RWPE2 (cell line): Measurements from ENCODE around the gene RFFL.
"Not testable (repeated sequence)": the region's sequence is repeated elsewhere in the genome, so short reads cannot be mapped to it uniquely, and the experiment has no call there.

Experiments
- ATAC-seq: fragments of 200-7000 bp; cut with Tn5 transposase; 3 replicates; pipeline ENCODE4 v1.9.1; 2021; ENCODE audit warnings: low read depth
- DNase-seq: peaks from one replicate; pipeline ENCODE4 v3.0.0-alpha.2; 2020; ENCODE audit warnings: low spot score
- H3K27ac ChIP-seq: fragments of 450-650 bp; 2 replicates; pipeline ENCODE4 v1.5.1; 2017; ENCODE audit warnings: mild to moderate bottlenecking; ENCODE audit not compliant: poor library complexity, severe bottlenecking
- H3K27me3 ChIP-seq: fragments of 250-450 bp; sonication (Bioruptor Pico); 2 replicates; pipeline ENCODE4 v1.5.1; 2021; ENCODE audit warnings: mild to moderate bottlenecking, moderate library complexity; ENCODE audit not compliant: insufficient read depth, poor library complexity, severe bottlenecking
- H3K36me3 ChIP-seq: fragments of 250-450 bp; sonication (Bioruptor Pico); 2 replicates; pipeline ENCODE4 v1.5.1; 2020; ENCODE audit warnings: low read depth, mild to moderate bottlenecking, moderate library complexity
- H3K4me1 ChIP-seq: fragments of 250-450 bp; sonication (Bioruptor Pico); 2 replicates; pipeline ENCODE4 v1.5.1; 2021; ENCODE audit warnings: mild to moderate bottlenecking, moderate library complexity; ENCODE audit not compliant: insufficient read depth, poor library complexity, severe bottlenecking
- H3K4me3 ChIP-seq: fragments of 250-450 bp; sonication (Bioruptor Pico); 2 replicates; pipeline ENCODE4 v1.5.1; 2021; ENCODE audit warnings: mild to moderate bottlenecking, moderate library complexity; ENCODE audit not compliant: severe bottlenecking
- H3K9me3 ChIP-seq: fragments of 250-450 bp; sonication (Bioruptor Pico); 2 replicates; pipeline ENCODE4 v1.5.1; 2021; ENCODE audit warnings: mild to moderate bottlenecking, moderate library complexity; ENCODE audit not compliant: severe bottlenecking
- CTCF ChIP-seq: fragments of 450-650 bp; IDR thresholded peaks from one replicate; pipeline ENCODE4 v1.5.1; 2017; ENCODE audit warnings: mild to moderate bottlenecking, moderate library complexity; ENCODE audit not compliant: poor library complexity, severe bottlenecking

Gene RFFL

GRCh38 chr17:35051183-35051578 is 12.3 kb downstream of the RFFL start:
- H3K27me3 ChIP-seq, result no peaks in the 10 kb centered on the region

GRCh38 chr17:35050170-35050569 is 13.3 kb downstream of the RFFL start:
- no peaks in the 10 kb centered on the region for H3K9me3 ChIP-seq
- ATAC-seq (no peak), DNase-seq (no peak)
- H3K36me3 ChIP-seq, result no peaks in the 10 kb centered on the region
- no peaks in the 10 kb centered on the region for H3K27me3 ChIP-seq
- H3K4me3 ChIP-seq, result no peak overlapping the region
- H3K4me1 ChIP-seq, result peaks cover 3% of the 10 kb centered on the region
- no peak for TF ChIP-seq CTCF
- no peak overlapping the region for H3K27ac ChIP-seq

More at GRCh38 chr17:35051183-35051578, 12.3 kb downstream of the RFFL start:
- DNase-seq, result no peak
- H3K4me1 ChIP-seq, result peaks cover 3% of the 10 kb centered on the region
- H3K9me3 ChIP-seq, result no peaks in the 10 kb centered on the region
- no peak overlapping the region for H3K4me3 ChIP-seq
- no peaks in the 10 kb centered on the region for H3K36me3 ChIP-seq
- no peak overlapping the region for H3K27ac ChIP-seq
- ATAC-seq, result no peak
- no peak for TF ChIP-seq CTCF

GRCh38 chr17:35048685-35049379 is 14.7 kb downstream of the RFFL start:
- Histone ChIP-seq H3K4me1 (peaks cover 3% of the 10 kb centered on the region), H3K27me3 (no peaks in the 10 kb centered on the region), H3K27ac (no peak overlapping the region), H3K36me3 (no peaks in the 10 kb centered on the region), H3K9me3 (no peaks in the 10 kb centered on the region), H3K4me3 (no peak overlapping the region)
- no peak for DNase-seq
- no peak for TF ChIP-seq CTCF
- ATAC-seq, result no peak

GRCh38 chr17:35046740-35047283 is 16.7 kb downstream of the RFFL start:
- Histone ChIP-seq H3K27ac (no peak overlapping the region), H3K4me1 (peaks cover 3% of the 10 kb centered on the region), H3K9me3 (no peaks in the 10 kb centered on the region), H3K36me3 (no peaks in the 10 kb centered on the region), H3K27me3 (no peaks in the 10 kb centered on the region), H3K4me3 (no peak overlapping the region)
- no peak for TF ChIP-seq CTCF
- DNase-seq (no peak), ATAC-seq (peak; percentile 49; the same call in 2 of the 3 replicates)

- ATAC-seq, result no peak
- Histone ChIP-seq H3K27me3 (no peaks in the 10 kb centered on the region), H3K4me3 (no peak overlapping the region), H3K36me3 (no peaks in the 10 kb centered on the region), H3K4me1 (peaks cover 3% of the 10 kb centered on the region), H3K27ac (no peak overlapping the region), H3K9me3 (no peaks in the 10 kb centered on the region)
- no peak for DNase-seq
- TF ChIP-seq CTCF, result no peak
These were observed 17.3 kb downstream of the RFFL start for GRCh38 chr17:35046245-35046644.

GRCh38 chr17:35045458-35045979 is 18.0 kb downstream of the RFFL start:
- not testable (repeated sequence) for H3K27ac ChIP-seq, H3K36me3 ChIP-seq, H3K27me3 ChIP-seq, H3K4me3 ChIP-seq, H3K9me3 ChIP-seq, DNase-seq, H3K4me1 ChIP-seq, ATAC-seq
